Measurements from ENCODE around the gene LYSMD1. TPM values are rescaled to one million over a fixed set of nuclear protein-coding genes. Genes with fewer than 3 reads are reported as not detected.

The LYSMD1 gene
- total and polyA plus RNA-seq, 2 of the 4 experiments (the other 2 are of a cell fraction), result 5.9 to 10.4 TPM

GRCh38 chr1:151157067-151157531 is 8.6 kb downstream of the LYSMD1 start:
- no peak overlapping the region for H3K9ac ChIP-seq (ENCODE audit: low read depth, low read length)
- H4K91ac ChIP-seq (ENCODE audit: insufficient read depth, low read depth, low read length), result no peak overlapping the region
- no peak for DNase-seq
- no peak overlapping the region for H3K14ac ChIP-seq (replicated peaks; ENCODE audit: low read depth, low read length)
- H3K4me1 ChIP-seq (ENCODE audit: control insufficient read depth, insufficient read depth, low read length), result no peaks in the 10 kb centered on the region
- ATAC-seq (ENCODE audit: low read depth), result no peak
- ChIA-PET CTCF (interaction anchor here (1.8 to 2.5 kb wide), 2 partner anchors 57 kb away, joined by 6 to 16 read pairs; no protein-coding TSS in a partner anchor), POLR2A (ENCODE audit: unreplicated experiment) (no interaction called here)
- H4K20me1 ChIP-seq (ENCODE audit: insufficient read depth, low read length), result no peaks in the 10 kb centered on the region
- no peak overlapping the region for H3K56ac ChIP-seq (ENCODE audit: extremely low read depth, insufficient read depth, low read length)
- no peak overlapping the region for H3K23ac ChIP-seq (ENCODE audit: low read depth, low read length)
- no peak overlapping the region for H3K4me2 ChIP-seq (ENCODE audit: low read depth, low read length)
- H3K27ac ChIP-seq (ENCODE audit: insufficient read depth, low read length), result no peak overlapping the region
- peaks cover 40% of the 10 kb centered on the region for H3K36me3 ChIP-seq (ENCODE audit: control insufficient read depth, insufficient read depth, low read length)
- no peak overlapping the region for H2AK9ac ChIP-seq (replicated peaks; ENCODE audit: low read depth, low read length, poor library complexity)
- H3K79me1 ChIP-seq (ENCODE audit: low read depth in 1 of 2, low read length in 2 of 2), result 0 out of 4 replicates have a peak, but pooled peaks cover 0 to 3% of the 10 kb centered on the region in 2 experiments
- no peaks in the 10 kb centered on the region for H3K27me3 ChIP-seq (ENCODE audit: control insufficient read depth, insufficient read depth, low read length)
- TF ChIP-seq CEBPB (IDR thresholded peaks at IDR 0.05; ENCODE audit: low read depth, low read length) (no peak), RCOR1 (IDR thresholded peaks at IDR 0.05; ENCODE audit: insufficient replicate concordance, low read length) (no peak), MXI1 (IDR thresholded peaks at IDR 0.05; ENCODE audit: borderline replicate concordance, low read depth, low read length) (no peak)
- dilution Hi-C loops (cut with HindIII; ENCODE audit: low sequenced_read_pairs, unreplicated experiment) (no loop called here), in situ Hi-C loops (cut with MboI; ENCODE audit: low sequenced_read_pairs) (loop anchor here (5.0 kb wide), 1 partner anchor 60 kb away; no protein-coding TSS in a partner anchor), intact Hi-C loops (cut with micrococcal nuclease) (loop anchor here (2.0 kb wide), 1 partner anchor 132 kb away; no protein-coding TSS in a partner anchor)
- no peaks in the 10 kb centered on the region for H3K9me3 ChIP-seq (ENCODE audit: control insufficient read depth, insufficient read depth, low read length)
- no TSS peak for BruUV-seq (replicated peaks)
- no peak overlapping the region for H2AK5ac ChIP-seq (ENCODE audit: low read depth, low read length)
- H2BK5ac ChIP-seq (ENCODE audit: low read depth, low read length, poor library complexity, severe bottlenecking), result no peak overlapping the region
- no CpG with 5 or more reads among the region's 6 CpGs for WGBS, 2 experiments (ENCODE audit: extremely low coverage in 2 of 2, insufficient read length in 1 of 2)
- H3K4ac ChIP-seq (ENCODE audit: low read depth, low read length), result no peak overlapping the region
- no peak overlapping the region for H3K4me3 ChIP-seq (ENCODE audit: insufficient read depth, low read depth, low read length)
- H3K9me1 ChIP-seq (ENCODE audit: insufficient read depth, low read length), result no peaks in the 10 kb centered on the region
- no peak overlapping the region for H4K5ac ChIP-seq (ENCODE audit: low read depth, low read length)
- H2BK20ac ChIP-seq (ENCODE audit: low read depth, low read length), result no peak overlapping the region
- H2BK120ac ChIP-seq (ENCODE audit: low read depth, low read length), result no peak overlapping the region
- no peak overlapping the region for H2BK15ac ChIP-seq (ENCODE audit: low read depth, low read length)
- H3K18ac ChIP-seq (ENCODE audit: low read depth, low read length), result no peak overlapping the region
- H2AFZ ChIP-seq (replicated peaks; ENCODE audit: low read length, poor library complexity), result no peak overlapping the region
- no peak overlapping the region for H4K8ac ChIP-seq (ENCODE audit: low read depth in 2 of 2, low read length in 2 of 2)

All from IMR-90 (cell line).